GM10847 (cell line): ENCODE measurements around the gene TBCD.

ENCODE experiments used
- POLR2A ChIP-seq: IDR thresholded peaks from 2 replicates; pipeline ENCODE4 v1.6.1; 2011; ENCODE audit not compliant: insufficient read length; ENCODE audit errors: extremely low read depth

TBCD gene

DNA sequence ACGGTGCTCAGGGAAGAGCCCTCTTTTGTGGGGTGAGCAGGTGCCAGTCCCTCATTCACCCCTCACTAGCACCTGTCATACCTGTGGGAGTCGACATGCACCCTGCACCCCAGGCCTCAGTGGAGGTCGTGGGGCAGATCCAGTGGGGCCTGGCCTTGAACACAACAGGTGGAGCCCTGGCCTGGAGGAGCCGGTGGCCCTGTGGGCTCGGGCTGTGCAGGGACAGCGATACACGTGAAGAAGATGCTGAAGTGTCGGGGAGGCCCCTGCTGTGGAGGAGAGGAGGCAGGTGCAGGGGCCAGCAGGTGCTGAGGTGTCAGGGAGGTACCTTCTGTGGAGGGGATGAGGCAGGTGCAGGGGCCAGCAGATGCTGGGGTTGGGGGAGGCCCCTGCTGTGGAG lies 56.1 kb downstream of the TBCD start:
- TF ChIP-seq POLR2A, result no peak

GRCh38 chr17:82808921-82809905 lies 57.3 kb downstream of the TBCD start:
- TF ChIP-seq POLR2A, result no peak

DNA sequence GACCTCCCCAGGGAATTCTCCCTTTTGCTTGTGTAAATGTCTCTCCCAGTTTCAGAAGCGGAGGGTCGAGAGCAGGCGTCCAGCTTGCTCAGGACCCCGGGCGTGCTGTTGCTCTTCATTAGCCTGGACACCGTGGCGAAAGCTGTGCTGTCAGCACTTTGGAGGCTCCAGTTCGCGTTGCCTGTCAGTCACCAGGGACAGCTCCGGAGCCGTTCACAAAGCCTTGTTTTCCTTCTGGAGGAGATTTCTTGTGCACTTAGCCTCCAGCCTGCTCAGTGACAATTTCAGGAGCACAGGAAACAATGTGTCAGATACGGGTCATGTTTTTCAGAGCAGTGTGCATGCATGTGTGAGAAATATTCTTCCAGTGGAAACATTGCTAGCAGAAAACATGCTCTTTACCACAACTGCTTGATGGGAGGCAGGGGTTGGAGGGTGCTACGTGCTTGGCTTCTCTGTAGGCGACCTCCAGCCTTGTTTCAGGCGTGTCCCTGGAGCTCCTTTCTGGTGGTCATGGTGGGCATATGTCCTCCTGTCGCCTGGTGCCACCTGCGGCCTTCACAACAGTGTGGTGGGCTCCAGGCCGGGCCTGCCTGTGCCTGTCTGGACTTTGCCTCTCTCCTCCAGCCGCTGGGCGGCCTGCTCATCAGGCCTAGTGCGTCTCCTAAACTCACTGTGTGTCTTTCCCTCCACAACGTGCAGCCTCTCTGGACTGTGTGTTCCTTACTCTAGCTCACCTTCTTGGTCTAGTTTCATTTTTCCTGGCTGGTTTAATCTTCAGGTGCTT lies 59.0 kb downstream of the TBCD start:
- no peak for TF ChIP-seq POLR2A

GRCh38 chr17:82812058-82812457 lies 60.2 kb downstream of the TBCD start:
- no peak for TF ChIP-seq POLR2A

- TF ChIP-seq POLR2A, result no peak
These were observed 60.7 kb downstream of the TBCD start for GRCh38 chr17:82812601-82813000.

GRCh38 chr17:82813299-82814051 lies 61.6 kb downstream of the TBCD start:
- TF ChIP-seq POLR2A, result no peak

- no peak for TF ChIP-seq POLR2A
These were observed 63.0 kb downstream of the TBCD start for GRCh38 chr17:82814834-82815233.

DNA sequence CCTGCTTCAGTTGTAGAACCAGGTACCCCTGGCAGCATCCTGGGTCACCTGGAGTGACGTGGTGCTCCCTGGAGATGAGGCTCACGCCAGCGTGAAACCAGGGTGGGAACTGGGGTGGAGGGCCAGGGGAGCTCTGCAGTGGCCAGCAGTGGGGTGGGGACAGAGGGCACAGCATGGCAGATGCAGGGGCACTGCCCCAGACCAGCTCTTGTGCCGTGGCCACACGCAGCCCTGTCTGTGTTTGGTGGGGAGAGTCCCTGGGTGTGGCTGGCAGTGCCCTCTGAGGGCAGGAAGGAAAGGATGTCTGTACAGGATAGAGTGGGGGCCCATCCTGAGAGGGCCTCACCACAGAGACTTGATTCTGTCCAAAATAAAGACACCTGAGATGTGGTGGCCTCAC lies 63.5 kb downstream of the TBCD start:
- TF ChIP-seq POLR2A, result no peak

GRCh38 chr17:82815790-82816305 lies 64.0 kb downstream of the TBCD start:
- TF ChIP-seq POLR2A, result no peak

- no peak for TF ChIP-seq POLR2A
These were observed 64.5 kb downstream of the TBCD start for GRCh38 chr17:82816358-82816757.

DNA sequence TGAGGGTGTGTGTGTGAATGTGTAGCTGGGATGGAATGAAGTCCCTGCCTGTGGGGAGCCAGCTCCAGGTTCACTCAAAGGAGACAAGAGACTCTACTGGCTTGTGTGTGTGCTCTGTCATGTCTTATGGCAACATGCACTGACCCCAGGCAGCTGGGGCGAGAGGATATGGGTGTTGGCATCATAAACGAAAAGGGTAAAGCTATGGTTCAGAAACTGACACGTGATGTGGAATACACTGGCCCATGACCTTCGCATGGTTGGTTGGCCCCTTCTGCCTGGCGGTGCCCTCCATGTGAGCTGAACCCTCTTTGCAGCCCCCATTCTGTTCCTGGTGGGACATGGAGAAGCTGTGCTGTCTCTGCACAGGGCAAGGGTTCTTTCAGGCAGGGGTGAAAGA lies 66.1 kb downstream of the TBCD start:
- no peak for TF ChIP-seq POLR2A

DNA sequence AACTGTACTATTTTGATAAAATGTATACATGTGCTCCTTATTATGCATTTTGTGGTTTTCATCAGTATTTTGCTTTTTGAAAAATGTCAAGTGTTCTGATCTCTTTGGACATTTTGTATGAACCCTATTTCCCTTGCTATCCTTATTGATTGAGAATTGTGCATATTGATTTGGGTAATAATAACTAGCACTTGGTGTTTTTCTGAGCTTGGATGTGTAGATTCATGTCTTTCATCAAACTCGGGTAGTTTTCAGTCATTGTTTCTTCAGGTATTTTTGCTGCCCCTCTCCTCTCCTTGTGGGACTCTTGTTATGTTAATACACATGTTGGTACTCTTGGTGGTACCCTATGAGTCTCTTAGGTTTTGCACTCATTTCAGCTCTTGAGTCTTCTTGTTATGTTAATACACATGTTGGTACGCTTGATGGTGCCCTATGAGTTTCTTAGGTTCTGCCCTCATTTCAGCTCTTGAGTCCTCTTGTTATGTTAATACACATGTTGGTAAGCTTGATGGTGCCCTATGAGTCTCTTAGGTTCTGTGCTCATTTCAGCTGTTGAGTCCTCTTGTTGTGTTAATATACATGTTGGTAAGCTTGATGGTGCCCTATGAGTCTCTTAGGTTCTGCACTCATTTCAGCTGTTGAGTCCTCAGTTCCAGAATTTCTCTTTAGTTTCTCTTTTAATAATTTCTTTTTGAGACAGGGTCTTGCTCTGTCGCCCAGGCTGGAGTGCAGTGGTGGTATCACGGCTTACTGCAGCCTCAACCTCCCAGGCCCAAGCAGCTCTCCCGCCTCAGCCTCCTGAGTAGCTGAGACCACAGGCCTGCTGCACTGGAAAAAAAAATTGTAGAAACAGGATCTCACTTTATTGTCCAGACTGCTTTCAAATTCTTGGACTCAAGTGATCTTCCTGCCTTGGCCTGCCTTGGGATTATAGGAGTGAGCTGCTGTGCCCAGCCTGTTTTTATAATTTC lies 68.7 kb downstream of the TBCD start:
- TF ChIP-seq POLR2A, result no peak

GRCh38 chr17:82821554-82821953 lies 69.7 kb downstream of the TBCD start:
- no peak for TF ChIP-seq POLR2A

DNA sequence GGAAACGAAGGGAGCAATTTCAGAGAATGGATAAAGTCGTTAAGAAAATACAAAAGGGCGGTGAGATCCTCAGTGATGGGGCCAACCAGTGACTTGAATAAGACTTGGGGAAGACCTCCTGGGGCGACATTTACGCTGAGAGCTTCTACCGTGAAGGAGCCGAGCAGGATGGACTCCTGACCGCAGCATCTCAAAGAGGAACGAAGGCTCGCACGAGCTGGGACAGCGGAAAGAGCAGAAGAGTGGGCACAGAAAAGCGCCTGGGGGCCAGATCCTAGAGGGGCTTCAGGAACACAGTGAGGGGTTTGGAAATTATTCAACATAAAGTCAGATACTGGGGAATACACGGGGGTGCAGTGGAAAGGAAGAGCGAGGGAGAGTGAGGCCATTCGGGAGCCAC lies 70.4 kb downstream of the TBCD start:
- TF ChIP-seq POLR2A, result no peak
